Ovary (tissue), 9 donors: ENCODE results near the gene B4GALT3. TPM values are rescaled to one million over a fixed set of nuclear protein-coding genes. Genes with fewer than 3 reads are reported as not detected.

Source experiments
- DNase-seq, 5 donors: peaks; one replicate each; pipeline ENCODE4 v3.0.0-alpha.2; 2019 to 2020
- H3K27ac ChIP-seq, 2 donors: fragments of 200-600 bp; one replicate each; pipeline versions ENCODE4 v1.5.1 to v1.8.0; 2019 to 2022
- H3K27me3 ChIP-seq: fragments of 200-600 bp; one replicate; pipeline ENCODE4 v1.8.0; 2022
- H3K36me3 ChIP-seq: fragments of 200-600 bp; sonication (generic); one replicate; pipeline ENCODE4 v1.5.1; 2019
- H3K4me1 ChIP-seq: one replicate; pipeline ENCODE4 v1.8.1; 2013; ENCODE audit warnings: mild to moderate bottlenecking, moderate library complexity; ENCODE audit not compliant: insufficient read depth
- H3K4me3 ChIP-seq: fragments of 200-600 bp; sonication (generic); one replicate; pipeline ENCODE4 v1.5.1; 2017
- H3K9me3 ChIP-seq, 2 donors: fragments of 200-600 bp in 1 of 2; sonication (generic) in 1 of 2; one replicate each; pipeline versions ENCODE4 v1.5.1 to v1.8.1; 2013 to 2019; ENCODE audit warnings: mild to moderate bottlenecking in 1 of 2, moderate library complexity in 1 of 2
- EP300 ChIP-seq: sonication (generic); formaldehyde crosslinking; IDR thresholded peaks from one replicate; pipeline ENCODE4 v1.6.1; 2017; ENCODE audit warnings: antibody characterized with exemption
- POLR2A ChIP-seq: fragments of 450-650 bp; IDR thresholded peaks from one replicate; pipeline ENCODE4 v1.6.1; 2017; ENCODE audit warnings: antibody characterized with exemption, mild to moderate bottlenecking, moderate library complexity
- WGBS, 3 donors: extraction: QIAGEN DNeasy Blood & Tissue Kit in 1 of 3; methylation state at CpG; one replicate each; pipeline versions ENCODE4 v1.1.5 to v1.1.7; 2013 to 2017; 5-methylcytosine and 5-hydroxymethylcytosine counted together
- intact Hi-C, 4 donors: fragments of 100-400 bp; cut with DNase I; formaldehyde crosslinking; loops; one replicate each; pipeline versions ENCODE4 v1.11.0 to v1.15.1; 2022 to 2023
- polyA plus RNA-seq, 2 donors: library from polyadenylated mRNA; stranded (reverse); fragments of 200-250 nt in 1 of 2; fragments of 350-450 nt in 1 of 2; fragmentation: Illumina TruSeq in 1 of 2; extraction: RNeasy Lipid Tissue Mini Kit (QIAGEN cat#74804) in 1 of 2; gene quantifications; one replicate each; pipeline ENCODE4 v1.2.3, GENCODE V29; 2013 to 2014
- total RNA-seq, 7 donors: library from RNA; depleted of rRNA in 2 of 7; stranded (reverse); fragments of >200 nt in 2 of 7; fragmentation: NEBNext Ultra II Directional in 3 of 7; extraction: Animal tissue kit (Norgen Biotek cat#: 25700) in 3 of 7; gene quantifications; one replicate each; pipeline versions ENCODE4 v1.1.0 to v1.2.4, GENCODE V29; 2016 to 2023
- TF ChIP-seq, protein P1 (sequence below), 3 donors: fragments of 450-650 bp in 2 of 3; fragments of 200-600 bp in 1 of 3; IDR thresholded peaks; one replicate each; pipeline versions ENCODE4 v1.5.1 to v1.8.0; 2016 to 2022; ENCODE audit warnings: antibody characterized with exemption in 3 of 3, mild to moderate bottlenecking in 1 of 3
- donor health status: DM: no; HTN: no; CAD: no; lungs with moderate emphysema.
- donor health status: DM: no; HTN: no; CAD: no.
- donor health status: Bipolar disorder and iron deficiency.
- donor health status: DM: yes; HTN: yes; CAD: no.
- donor health status: DM: no; HTN: no; CAD: no.
- donor health status: DM: yes; HTN: yes; CAD: no.

The B4GALT3 gene
- total and polyA plus RNA-seq, 9 donors: 23.1 to 44.0 (median 28.8) TPM

DNA sequence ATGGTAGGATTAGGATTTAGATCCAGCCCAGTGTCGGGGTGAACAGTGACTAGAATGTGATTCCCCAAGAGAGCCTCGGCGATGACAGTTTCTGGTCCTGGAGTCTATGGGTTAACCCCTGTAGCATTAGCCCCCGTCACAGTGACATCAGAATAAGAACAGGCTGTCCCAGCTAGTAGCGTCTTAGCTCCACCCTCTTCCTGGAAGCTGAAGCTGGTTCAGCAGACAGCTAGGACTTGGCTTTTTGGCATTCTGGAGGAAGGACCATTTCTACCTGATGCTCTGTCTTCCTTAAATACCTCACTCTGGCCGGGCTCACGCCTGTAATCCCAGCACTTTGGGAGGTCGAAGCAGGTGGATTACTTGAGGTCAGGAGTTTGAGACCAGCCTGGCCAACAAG, 29.9 kb upstream of the B4GALT3 start:
- H3K9me3 ChIP-seq: no peaks in the 10 kb centered on the region
- TF ChIP-seq POLR2A: peak; percentile 80
- TF ChIP-seq, protein P1, sequence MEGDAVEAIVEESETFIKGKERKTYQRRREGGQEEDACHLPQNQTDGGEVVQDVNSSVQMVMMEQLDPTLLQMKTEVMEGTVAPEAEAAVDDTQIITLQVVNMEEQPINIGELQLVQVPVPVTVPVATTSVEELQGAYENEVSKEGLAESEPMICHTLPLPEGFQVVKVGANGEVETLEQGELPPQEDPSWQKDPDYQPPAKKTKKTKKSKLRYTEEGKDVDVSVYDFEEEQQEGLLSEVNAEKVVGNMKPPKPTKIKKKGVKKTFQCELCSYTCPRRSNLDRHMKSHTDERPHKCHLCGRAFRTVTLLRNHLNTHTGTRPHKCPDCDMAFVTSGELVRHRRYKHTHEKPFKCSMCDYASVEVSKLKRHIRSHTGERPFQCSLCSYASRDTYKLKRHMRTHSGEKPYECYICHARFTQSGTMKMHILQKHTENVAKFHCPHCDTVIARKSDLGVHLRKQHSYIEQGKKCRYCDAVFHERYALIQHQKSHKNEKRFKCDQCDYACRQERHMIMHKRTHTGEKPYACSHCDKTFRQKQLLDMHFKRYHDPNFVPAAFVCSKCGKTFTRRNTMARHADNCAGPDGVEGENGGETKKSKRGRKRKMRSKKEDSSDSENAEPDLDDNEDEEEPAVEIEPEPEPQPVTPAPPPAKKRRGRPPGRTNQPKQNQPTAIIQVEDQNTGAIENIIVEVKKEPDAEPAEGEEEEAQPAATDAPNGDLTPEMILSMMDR (IDR thresholded peaks at IDR 0.05): no peak
- TF ChIP-seq EP300: peak; percentile 99
- H3K4me3 ChIP-seq: no peak overlapping the region
- H3K27ac ChIP-seq: peak overlapping the region; percentile 74 to 90
- no peaks in the 10 kb centered on the region for H3K27me3 ChIP-seq
- no peaks in the 10 kb centered on the region for H3K36me3 ChIP-seq
- intact Hi-C loops: no loop called here
- WGBS, 3 donors: 13 to 30% (median 18%) methylated on average over 8 of the region's 8 CpGs
- DNase-seq: peak; percentile 69 to 90 (median 75)
- H3K4me1 ChIP-seq: peaks cover 16% of the 10 kb centered on the region

DNA sequence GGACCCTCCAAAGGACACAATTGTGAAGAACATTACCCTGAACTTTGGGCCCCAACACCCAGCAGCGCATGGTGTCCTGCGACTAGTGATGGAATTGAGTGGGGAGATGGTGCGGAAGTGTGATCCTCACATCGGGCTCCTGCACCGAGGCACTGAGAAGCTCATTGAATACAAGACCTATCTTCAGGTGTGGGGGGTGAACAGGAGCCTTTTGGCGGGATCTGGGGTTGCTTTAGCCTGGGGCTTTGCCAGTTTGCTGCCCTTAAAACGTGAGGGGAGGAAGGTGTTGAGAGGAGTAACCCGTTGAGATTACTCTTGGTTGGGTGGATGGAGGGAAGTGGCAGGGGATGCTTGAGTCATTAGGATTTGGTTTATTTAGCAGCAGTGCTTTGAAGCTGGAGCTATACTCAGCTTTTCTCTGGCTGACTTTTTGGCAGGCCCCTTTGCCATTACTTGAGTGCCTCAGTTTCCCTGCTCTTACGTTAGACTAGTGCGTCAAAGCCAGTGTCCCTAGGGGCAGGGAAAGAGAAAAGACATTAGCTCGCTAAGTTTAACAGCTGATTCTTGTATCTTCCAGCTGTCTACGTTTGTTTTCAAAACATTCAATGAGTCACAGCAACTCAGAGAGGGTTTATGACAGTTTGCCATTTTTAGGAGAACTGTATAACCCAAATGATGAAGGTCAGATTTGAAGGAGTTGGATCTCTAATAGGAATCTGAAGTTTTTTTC, 29.3 kb upstream of the B4GALT3 start:
- no peak overlapping the region for H3K4me3 ChIP-seq
- 44 to 50% (median 50%) methylated on average over 12 of the region's 12 CpGs for WGBS, 3 donors
- H3K27me3 ChIP-seq: no peaks in the 10 kb centered on the region
- H3K36me3 ChIP-seq: no peaks in the 10 kb centered on the region
- TF ChIP-seq, protein P1 (IDR thresholded peaks at IDR 0.05): no peak
- TF ChIP-seq POLR2A (no peak), EP300 (peak; percentile 3)
- intact Hi-C loops: no loop called here
- H3K4me1 ChIP-seq: peaks cover 16% of the 10 kb centered on the region
- H3K27ac ChIP-seq: peak overlapping the region; percentile 77 to 90
- no peaks in the 10 kb centered on the region for H3K9me3 ChIP-seq
- peak; percentile 60 to 80 (median 70) for DNase-seq

DNA sequence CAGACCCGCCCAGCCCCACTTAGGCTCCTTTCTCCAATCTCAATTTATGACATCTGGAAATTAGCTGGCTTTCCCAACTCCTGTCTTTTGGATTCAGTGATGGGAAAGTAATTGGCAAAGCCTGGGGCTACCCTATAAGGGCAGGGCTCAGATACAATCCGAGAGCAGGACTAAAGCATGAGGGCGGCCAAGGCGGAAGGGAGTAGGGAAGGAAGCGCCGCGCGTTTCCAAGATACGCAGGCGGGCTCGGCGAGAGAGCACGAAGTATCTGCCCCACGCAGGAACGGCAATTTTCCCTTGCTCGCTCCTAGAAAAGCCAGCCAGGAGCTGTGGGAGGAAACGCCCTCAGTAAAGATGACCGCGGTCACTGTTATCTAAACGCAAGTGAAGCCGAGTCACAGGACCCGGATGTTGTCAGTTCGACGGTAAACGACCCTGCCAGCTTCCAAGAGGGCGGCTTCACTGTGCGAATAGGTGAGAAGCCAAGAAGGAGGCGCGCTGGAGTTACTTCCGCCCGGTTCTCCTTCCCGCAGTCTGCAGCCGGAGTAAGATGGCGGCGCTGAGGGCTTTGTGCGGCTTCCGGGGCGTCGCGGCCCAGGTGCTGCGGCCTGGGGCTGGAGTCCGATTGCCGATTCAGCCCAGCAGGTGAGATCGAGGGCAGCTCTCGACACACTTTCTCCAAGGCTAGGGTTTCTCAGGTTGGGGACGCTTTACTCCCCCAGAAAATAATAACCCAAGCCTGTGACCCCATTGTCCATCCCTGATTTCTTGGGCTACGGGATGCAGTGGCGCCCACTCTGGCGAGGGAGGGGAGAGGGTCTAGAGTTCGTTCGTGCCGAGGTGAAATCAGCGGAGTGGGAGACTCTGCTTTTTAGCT, 24.8 kb upstream of the B4GALT3 start, which contains the start of gene NDUFS2:
Gene NDUFS2 (plus strand): TSS at position 532 of the 877 bp plus-strand sequence. CDS start 19 bp downstream, at position 551.
- 0 to 3% (median 1%) methylated on average over 51 to 53 of the region's 53 CpGs for WGBS, 3 donors
- Histone ChIP-seq H3K27ac (peak within 1 kb of the TSS; percentile 96), H3K27me3 (no peaks in the 10 kb centered on the region), H3K9me3 (no peaks in the 10 kb centered on the region), H3K36me3 (no peaks in the 10 kb centered on the region), H3K4me1 (peaks cover 46% of the 10 kb centered on the region), H3K4me3 (peak within 1 kb of the TSS; percentile 79)
- peak; percentile 96 to 99 (median 98) for DNase-seq
- intact Hi-C loops: no loop called here
- TF ChIP-seq POLR2A: peak; percentile 80
- TF ChIP-seq EP300: no peak
- TF ChIP-seq, protein P1 (IDR thresholded peaks at IDR 0.05): peak in 1 of 3 donors; percentile 10

DNA sequence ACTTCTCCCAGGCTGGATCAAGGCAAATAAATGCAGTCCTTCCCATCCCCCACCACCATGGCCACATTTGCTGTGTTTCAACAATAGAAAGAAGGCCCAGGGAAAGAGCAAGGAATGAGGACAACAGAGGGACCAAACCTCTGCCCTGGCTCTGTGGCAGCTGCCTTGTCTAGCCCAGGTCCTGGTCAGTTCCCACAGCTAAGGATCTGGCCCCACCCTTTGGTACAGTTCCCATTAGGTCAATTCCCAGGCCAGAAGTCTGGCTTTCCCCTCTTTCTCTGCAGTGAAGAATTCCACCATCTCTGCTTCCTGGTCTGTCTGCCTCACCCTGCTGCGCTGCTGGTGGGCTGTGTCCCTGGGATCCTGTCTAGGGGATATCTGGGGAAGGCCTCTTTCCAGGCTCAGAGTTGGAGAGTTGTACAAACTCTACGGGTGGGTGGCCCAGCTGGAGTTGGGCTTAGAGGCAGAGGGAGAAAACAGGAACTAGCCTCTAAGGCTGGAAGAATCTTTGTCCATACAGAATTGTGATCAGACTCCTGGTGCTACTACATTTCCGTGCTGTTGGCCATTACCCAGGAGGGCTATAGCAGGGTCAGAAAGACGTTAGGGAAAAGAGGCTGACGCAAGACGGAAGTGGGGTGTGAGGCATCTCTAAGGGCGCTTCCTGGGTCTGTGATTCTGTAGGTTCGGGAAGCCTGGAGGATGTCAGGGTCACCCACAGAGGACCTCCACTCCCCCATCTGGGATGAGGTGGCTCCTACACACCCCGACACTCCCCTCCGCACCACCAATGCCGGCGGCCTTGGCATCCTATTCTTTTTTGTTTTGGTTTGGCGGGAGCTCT, 23.9 kb upstream of the B4GALT3 start:
- H3K4me1 ChIP-seq: peaks cover 42% of the 10 kb centered on the region
- 0 to 3% (median 3%) methylated on average over 13 of the region's 13 CpGs for WGBS, 3 donors

More for the DNA sequence above, 23.9 kb upstream of the B4GALT3 start:
- no peaks in the 10 kb centered on the region for H3K36me3 ChIP-seq
- H3K27ac ChIP-seq: peak overlapping the region; percentile 96
- intact Hi-C loops: no loop called here
- TF ChIP-seq EP300: no peak
- TF ChIP-seq, protein P1 (IDR thresholded peaks at IDR 0.05): peak in 1 of 3 donors; percentile 6
- TF ChIP-seq POLR2A: peak; percentile 42
- peak overlapping the region; percentile 79 for H3K4me3 ChIP-seq
- peak; percentile 81 to 91 (median 86) for DNase-seq
- no peaks in the 10 kb centered on the region for H3K27me3 ChIP-seq
- no peaks in the 10 kb centered on the region for H3K9me3 ChIP-seq
